AG09309 (cell line): ENCODE measurements around the gene TENT4B.

Experiments used
- DNase-seq: peaks from one replicate; pipeline ENCODE4 v3.0.0-alpha.2; 2010; ENCODE audit warnings: low read depth
- H3K4me3 ChIP-seq: 2 replicates; pipeline ENCODE4 v1.5.1; 2011; ENCODE audit warnings: mild to moderate bottlenecking, low read depth, low read length, moderate library complexity; ENCODE audit not compliant: control insufficient read depth
- CTCF ChIP-seq: IDR thresholded peaks from 2 replicates; pipeline ENCODE4 v1.5.1; 2011; ENCODE audit warnings: mild to moderate bottlenecking, low read depth, low read length, inconsistent platforms; ENCODE audit not compliant: insufficient read depth, control insufficient read depth; ENCODE audit errors: missing control alignments

TENT4B gene

GRCh38 chr16:50152807-50153595, at the start of gene TENT4B:
Gene TENT4B (plus strand): TSS chr16:50153306. CDS start chr16:50153622, 316 bp downstream.
- peak within 1 kb of the TSS; percentile 85 for H3K4me3 ChIP-seq
- TF ChIP-seq CTCF, result no peak
- DNase-seq, result no peak

DNA sequence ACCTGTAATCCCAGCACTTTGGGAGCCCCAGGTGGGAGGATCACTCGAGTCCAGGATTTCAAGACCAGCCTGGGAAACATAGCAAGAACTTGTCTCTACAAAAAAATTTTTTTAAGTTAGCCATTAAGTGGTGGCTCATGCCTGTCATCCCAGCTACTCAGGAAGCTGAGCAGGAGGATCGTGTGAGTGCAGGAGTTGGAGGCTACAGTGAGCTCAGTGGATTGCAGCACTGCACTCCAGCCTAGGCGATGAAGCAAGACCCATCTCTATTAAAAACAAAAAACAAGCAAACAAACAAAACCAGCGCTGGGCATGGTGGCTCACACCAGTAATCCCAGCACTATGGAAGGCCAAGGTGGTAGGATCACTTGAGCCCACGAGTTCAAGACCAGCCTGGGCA, 49.3 kb upstream of the TENT4B start:
- H3K4me3 ChIP-seq, result no peak overlapping the region
- TF ChIP-seq CTCF, result no peak
- DNase-seq, result peak; percentile 47

GRCh38 chr16:50114357-50115129, 38.6 kb upstream of the TENT4B start:
- no peak for DNase-seq
- TF ChIP-seq CTCF, result no peak

DNA sequence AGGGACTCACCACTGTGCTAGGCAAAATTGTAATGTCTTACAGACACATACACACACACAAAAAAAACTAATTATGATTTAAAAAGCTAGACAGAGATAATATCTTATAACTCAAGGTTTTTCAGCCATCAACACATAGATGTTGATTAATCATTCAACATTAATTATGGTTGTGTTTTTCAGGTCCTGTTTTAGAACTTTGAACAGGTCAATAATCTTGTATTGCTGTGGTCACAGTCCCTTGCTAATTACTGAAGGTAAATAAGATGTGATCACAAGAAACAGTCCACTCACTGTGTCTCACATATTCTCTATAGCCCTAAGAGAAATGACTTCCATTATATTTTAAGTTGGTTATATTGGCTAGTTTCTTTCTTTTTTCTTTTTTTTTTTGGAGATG, 32.4 kb upstream of the TENT4B start:
- DNase-seq, result no peak
- no peak for TF ChIP-seq CTCF
- no peak overlapping the region for H3K4me3 ChIP-seq

More at GRCh38 chr16:50114357-50115129, 38.6 kb upstream of the TENT4B start:
- no peak overlapping the region for H3K4me3 ChIP-seq

DNA sequence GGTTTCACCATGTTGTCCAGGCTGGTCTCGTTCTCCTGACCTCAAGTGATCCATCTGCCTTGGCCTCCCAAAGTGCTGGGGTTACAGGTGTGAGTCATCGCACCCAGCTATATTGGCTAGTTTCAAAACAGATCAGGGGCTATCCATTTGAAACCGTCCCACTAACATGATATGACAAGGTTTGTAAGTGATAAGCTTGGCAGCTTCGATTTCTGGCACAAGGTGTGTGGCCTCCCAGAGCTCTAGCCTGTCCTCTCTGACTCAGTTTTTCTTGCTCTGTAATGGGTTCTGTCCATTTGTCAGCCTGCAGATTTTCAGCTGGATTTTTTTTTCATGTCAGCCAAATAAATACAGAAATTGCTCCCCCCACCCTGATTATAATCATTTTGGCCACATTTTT, 31.8 kb upstream of the TENT4B start:
- no peak for DNase-seq
- no peak for TF ChIP-seq CTCF
- H3K4me3 ChIP-seq, result no peak overlapping the region

DNA sequence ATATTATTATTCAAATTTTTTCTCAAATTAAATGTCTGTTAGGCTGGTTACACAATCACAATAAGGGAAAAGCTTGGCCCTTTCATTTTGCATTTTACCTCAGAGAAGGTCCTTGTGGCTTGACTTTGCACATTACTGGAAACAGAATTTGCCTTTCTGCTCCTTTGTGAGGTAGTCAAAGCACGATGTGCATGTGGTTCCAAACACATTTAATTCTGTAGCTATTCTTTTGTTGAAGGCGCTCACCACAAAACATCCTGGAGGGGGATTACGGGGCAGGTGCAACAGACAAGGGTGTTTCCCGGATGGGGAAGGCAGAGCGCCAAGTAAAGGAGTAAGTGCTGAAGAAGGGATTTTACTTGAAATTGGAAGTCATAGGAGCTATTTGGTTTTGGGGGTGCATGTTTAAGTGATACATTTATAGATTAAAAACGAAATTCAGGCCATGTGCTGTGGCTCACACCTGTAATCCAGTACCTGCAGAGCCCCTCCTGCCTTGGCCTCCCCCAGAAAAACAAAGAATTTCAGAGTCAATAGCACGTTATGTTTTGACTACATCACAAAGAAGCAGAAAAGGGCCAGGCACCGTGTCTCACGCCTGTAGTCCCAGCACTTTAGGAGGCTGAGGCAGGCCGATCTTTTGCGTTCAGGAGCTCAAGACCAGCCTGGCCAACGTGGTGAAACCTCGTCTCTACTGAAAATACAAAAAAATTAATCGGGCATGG, 31.2 kb upstream of the TENT4B start:
- TF ChIP-seq CTCF, result no peak
- H3K4me3 ChIP-seq, result no peak overlapping the region
- DNase-seq, result no peak
